K562 (cell line): ENCODE results near the gene NDRG3. TPM values are rescaled to one million over a fixed set of nuclear protein-coding genes. Genes with fewer than 3 reads are reported as not detected.

Experiments used
- ATAC-seq: fragments of 200-7000 bp; cut with Tn5 transposase; 3 replicates; pipeline ENCODE4 v1.9.1; 2020; ENCODE audit warnings: moderate library complexity
- BruUV-seq: library from RNA; stranded (reverse); fragments of 400-500 nt; replicated peaks from 2 replicates; lab custom pipeline; 2021; lab: Mats Ljungman, UMichigan
- CTCF ChIA-PET: fragments of 300-600 bp; formaldehyde crosslinking; extraction: SDS; loops from one replicate; lab custom pipeline; 2021; ENCODE audit warnings: low intra/inter-chr PET ratio; lab: Yijun Ruan, JAX
- POLR2A ChIA-PET: fragments of 300-600, 350-650 bp; sonication (Branson Sonifier 250); formaldehyde crosslinking; extraction: SDS; loops from one replicate; lab custom pipeline; 2021; ENCODE audit warnings: antibody characterized with exemption, inconsistent platforms; lab: Yijun Ruan, JAX
- DNase-seq, 4 experiments: peaks; one replicate each; pipeline versions ENCODE4 v3.0.0 to v3.0.0-alpha.2; 2011 to 2018; ENCODE audit warnings: low spot score in 3 of 4, mixed read lengths in 3 of 4; ENCODE audit errors: extremely low read depth in 1 of 4
- FAIRE-seq: peaks from 2 replicates; lab custom pipeline; 2011; peaks lifted over from hg19 to GRCh38; lab: Jason Lieb, UNC
- H2AFZ ChIP-seq: 2 replicates; pipeline ENCODE4 v1.6.0; 2011; ENCODE audit warnings: low read depth, low read length, control low read depth, inconsistent platforms
- H3K27ac ChIP-seq: fragments of 200-600 bp; 3 replicates; pipeline ENCODE4 v1.8.0; 2011; ENCODE audit warnings: low read depth, mild to moderate bottlenecking, control low read depth, inconsistent platforms, low read length, moderate library complexity, mixed read lengths; ENCODE audit errors: extremely low read depth
- H3K27me3 ChIP-seq, 2 experiments: fragments of 300-600 bp in 1 of 2; 2 replicates in 1 of 2; 3 replicates in 1 of 2; pipeline versions ENCODE4 v1.6.0 to v1.8.0; 2011; ENCODE audit warnings: inconsistent platforms in 2 of 2, low read length in 2 of 2, mild to moderate bottlenecking in 1 of 2, mixed read lengths in 1 of 2, moderate library complexity in 1 of 2; ENCODE audit not compliant: control insufficient read depth in 2 of 2, insufficient read depth in 2 of 2
- H3K36me3 ChIP-seq: fragments of 300-600 bp; 3 replicates; pipeline ENCODE4 v1.8.0; 2011; ENCODE audit warnings: mild to moderate bottlenecking, low read length, inconsistent platforms; ENCODE audit not compliant: control insufficient read depth, insufficient read depth
- H3K4me1 ChIP-seq, 2 experiments: fragments of 200-600 bp in 1 of 2; replicated peaks in 1 of 2; 2 replicates in 1 of 2; 3 replicates in 1 of 2; pipeline versions ENCODE4 v1.5.1 to v1.8.0; 2011; ENCODE audit warnings: inconsistent platforms in 2 of 2, low read length in 2 of 2, mild to moderate bottlenecking in 1 of 2, mixed read lengths in 1 of 2, moderate library complexity in 1 of 2; ENCODE audit not compliant: control insufficient read depth in 2 of 2, insufficient read depth in 2 of 2
- H3K4me2 ChIP-seq: 2 replicates; pipeline ENCODE4 v1.6.1; 2011; ENCODE audit warnings: low read length, control low read depth, inconsistent platforms, mixed read lengths; ENCODE audit not compliant: insufficient read depth
- H3K4me3 ChIP-seq: fragments of 200-600 bp; sonication (generic), shearing (Covaris generic); 2 replicates; pipeline ENCODE4 v1.5.1; 2016; ENCODE audit warnings: control low read depth, inconsistent platforms
- H3K79me2 ChIP-seq: fragments of 200-600 bp; 3 replicates; pipeline ENCODE4 v1.8.0; 2011; ENCODE audit warnings: low read length, inconsistent platforms; ENCODE audit not compliant: control insufficient read depth, insufficient read depth
- H3K9ac ChIP-seq, 2 experiments: 2 replicates each; pipeline versions ENCODE4 v1.6.0 to v1.6.1; 2011; ENCODE audit warnings: low read depth in 2 of 2, low read length in 2 of 2, control low read depth in 1 of 2, inconsistent platforms in 1 of 2, mild to moderate bottlenecking in 1 of 2, mixed read lengths in 1 of 2; ENCODE audit not compliant: insufficient read depth in 1 of 2
- H3K9me1 ChIP-seq: one replicate; pipeline ENCODE4 v1.6.0; 2011; ENCODE audit warnings: inconsistent platforms, mild to moderate bottlenecking, low read length, moderate library complexity; ENCODE audit not compliant: control insufficient read depth, insufficient read depth
- H3K9me3 ChIP-seq: replicated peaks from 2 replicates; pipeline ENCODE4 v1.5.1; 2011; ENCODE audit warnings: low read depth, low read length, inconsistent platforms; ENCODE audit not compliant: control insufficient read depth, insufficient read depth
- H4K20me1 ChIP-seq: replicated peaks from 2 replicates; pipeline ENCODE4 v1.6.1; 2011; ENCODE audit warnings: low read length, inconsistent platforms, mixed read lengths; ENCODE audit not compliant: control insufficient read depth, insufficient read depth
- FOS ChIP-seq: IDR thresholded peaks from 3 replicates; pipeline ENCODE4 v1.6.1; 2011; ENCODE audit not compliant: insufficient read length; ENCODE audit errors: extremely low read depth
- IFI16 ChIP-seq: fragments of 250-450 bp; sonication (Bioruptor Pico); IDR thresholded peaks from 2 replicates; pipeline ENCODE4 v2.1.2; 2022; ENCODE audit warnings: mild to moderate bottlenecking, inconsistent platforms
- KDM1A ChIP-seq, 2 experiments: fragments of 450-650 bp; IDR thresholded peaks; 2 replicates each; pipeline ENCODE4 v1.6.1; 2016; ENCODE audit warnings: mild to moderate bottlenecking in 2 of 2
- MEF2D ChIP-seq: conservative IDR thresholded peaks from 2 replicates; pipeline ENCODE4 v1.6.1; 2016; ENCODE audit warnings: low read depth, missing genetic modification characterization, missing compliant biosample characterization
- RBM22 ChIP-seq: fragments of 200-400 bp; formaldehyde crosslinking; IDR thresholded peaks from 2 replicates; pipeline ENCODE4 v1.6.1; 2018; ENCODE audit warnings: low read length, low read depth; ENCODE audit not compliant: poor library complexity, severe bottlenecking
- SAFB ChIP-seq: fragments of 200-400 bp; formaldehyde crosslinking; IDR thresholded peaks from 2 replicates; pipeline ENCODE4 v1.6.1; 2017; ENCODE audit warnings: low read depth, low read length, borderline replicate concordance
- SOX6 ChIP-seq: fragments of 450-650 bp; IDR thresholded peaks from 2 replicates; pipeline ENCODE4 v1.6.1; 2014; ENCODE audit warnings: mild to moderate bottlenecking
- ZKSCAN3 ChIP-seq: fragments of 250-450 bp; sonication (Bioruptor Pico); IDR thresholded peaks from 2 replicates; pipeline ENCODE4 v1.4.0; 2020
- ZNF316 ChIP-seq: fragments of 450-650 bp; IDR thresholded peaks from 2 replicates; pipeline ENCODE4 v1.6.1; 2016
- ZNF449 ChIP-seq: fragments of 250-450 bp; sonication (Bioruptor Pico); IDR thresholded peaks from 2 replicates; pipeline ENCODE4 v1.8.0; 2022; ENCODE audit warnings: moderate library complexity, mild to moderate bottlenecking, inconsistent platforms
- ZNF644 ChIP-seq: fragments of 200-800 bp; sonication (Bioruptor generic); IDR thresholded peaks from 2 replicates; pipeline ENCODE4 v1.6.1; 2016; ENCODE audit warnings: low read depth, missing genetic modification characterization, missing compliant biosample characterization
- WGBS: fragments of 100-300 bp; shearing (Covaris generic); methylation state at CpG from one replicate; pipeline ENCODE4 v1.1.6; 2016; ENCODE audit warnings: low coverage, mixed read lengths; ENCODE audit not compliant: insufficient coverage; ENCODE audit errors: missing lambda C conversion rate; 5-methylcytosine and 5-hydroxymethylcytosine counted together
- in situ Hi-C: fragments of 300-500 bp; cut with MboI; formaldehyde crosslinking; loops from 4 replicates; pipeline ENCODE4 v1.15.0; 2018; ENCODE audit warnings: inconsistent platforms, mixed read lengths
- intact Hi-C: fragments of 100-400 bp; cut with micrococcal nuclease; formaldehyde crosslinking; loops from 2 replicates; pipeline ENCODE4 v1.14.2; 2022
- polyA plus RNA-seq, 8 experiments: library from polyadenylated mRNA; depleted of rRNA in 4 of 8; stranded (reverse) in 5 of 8; unstranded in 3 of 8; fragments of >200 nt; fragmentation: Nextera tagmentation in 2 of 8; fragmentation: Illumina TruSeq in 1 of 8; extraction: Ambion mirVana in 2 of 8; extraction: Trizol in 1 of 8; gene quantifications; 2 replicates each; pipeline versions ENCODE4 v1.2.1 to v1.2.3, GENCODE V29; 2011 to 2014; ENCODE audit warnings: inconsistent platforms in 1 of 8, missing spikeins in 1 of 8
- total RNA-seq, 7 experiments: library from RNA; depleted of rRNA in 6 of 7; stranded (reverse); fragments of >200 nt in 6 of 7; fragmentation: Illumina TruSeq in 2 of 7; extraction: Trizol in 2 of 7; gene quantifications; 2 replicates each; pipeline versions ENCODE4 v1.2.1 to v1.2.3, GENCODE V29; 2011 to 2021; ENCODE audit warnings: low replicate concordance in 1 of 7

Gene NDRG3
- total and polyA plus RNA-seq, 9 of the 15 experiments (the other 6 are each of a cell fraction or from before 2014, with no cell fraction given), result 14.6 to 39.4 (median 24.4) TPM

- no peak for ATAC-seq
- BruUV-seq, result no TSS peak
- CTCF ChIA-PET, result no interaction called here
- Histone ChIP-seq H3K4me1 (peaks cover 0 to 4% of the 10 kb centered on the region in 2 experiments; a peak in 1 of 5 replicates), H3K9ac (no peak overlapping the region), H3K9me1 (no peaks in the 10 kb centered on the region), H3K9me3 (no peaks in the 10 kb centered on the region), H3K36me3 (no peaks in the 10 kb centered on the region), H3K27ac (no peak overlapping the region), H3K79me2 (no peaks in the 10 kb centered on the region), H2AFZ (no peak overlapping the region), H3K4me2 (no peak overlapping the region), H3K27me3 (no peaks in the 10 kb centered on the region), H3K4me3 (no peak overlapping the region), H4K20me1 (no peaks in the 10 kb centered on the region)
- in situ Hi-C loops (no loop called here), intact Hi-C loops (no loop called here)
- no peak for DNase-seq
- POLR2A ChIA-PET, result interaction anchor here (0.6 to 1.8 kb wide), 6 partner anchors 9 to 66 kb away, joined by 3 to 10 read pairs (median 4); no protein-coding TSS in a partner anchor
- WGBS, result 70% methylated on average over 1 of the region's 2 CpGs
- no peak for TF ChIP-seq ZKSCAN3
- TF ChIP-seq SAFB, result no peak
- TF ChIP-seq KDM1A (IDR thresholded peaks at IDR 0.05), result no peak
- TF ChIP-seq FOS, result no peak
- TF ChIP-seq RBM22, result no peak
- no peak for TF ChIP-seq ZNF449 (CRISPR knock-in tag)
- TF ChIP-seq ZNF644 (tag), result no peak
- no peak for TF ChIP-seq SOX6
- no peak for TF ChIP-seq MEF2D (tag)
- no peak for TF ChIP-seq IFI16 (CRISPR knock-in tag)
- TF ChIP-seq ZNF316, result no peak
- no peak for FAIRE-seq
These were observed 122.4 kb downstream of the NDRG3 start for GRCh38 chr20:36623444-36623843.
